ENCODE measurements around the gene ADAM12.

DNA sequence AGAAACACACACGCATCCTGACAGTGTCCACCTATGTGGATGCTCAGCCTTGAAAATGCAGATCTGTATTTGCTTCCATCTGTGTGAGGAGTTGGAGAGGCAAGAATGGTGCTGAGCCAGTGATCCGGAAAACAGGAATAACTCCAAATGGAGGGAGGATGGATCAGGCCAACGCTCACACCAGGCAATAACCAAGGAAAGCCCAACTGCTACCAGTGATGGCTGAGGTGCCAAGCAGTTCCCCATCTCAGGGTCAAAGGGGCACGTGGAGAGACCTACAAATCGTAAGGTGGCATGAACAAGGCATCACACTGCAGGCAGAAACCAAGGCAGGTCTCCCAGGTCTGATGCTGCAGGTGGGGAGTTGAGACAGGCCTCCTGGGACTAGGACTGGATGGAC lies 153.6 kb downstream of the ADAM12 start:
- no peak for TF ChIP-seq POLR2A (IDR thresholded peaks at IDR 0.05; ENCODE audit: low read depth, low read length)
- no peak for TF ChIP-seq POLR2AphosphoS5 (IDR thresholded peaks at IDR 0.05; ENCODE audit: low read depth, low read length)
- no peak for TF ChIP-seq TAF1 (IDR thresholded peaks at IDR 0.05; ENCODE audit: borderline replicate concordance, low read depth, low read length)
